H1 (cell line): Measurements from ENCODE around the gene RAB40B. TPM values are rescaled to one million over a fixed set of nuclear protein-coding genes. Genes with fewer than 3 reads are reported as not detected.

Experiments
- CTCF ChIA-PET: fragments of 300-600 bp; sonication (Branson Sonifier 250); formaldehyde crosslinking; loops from one replicate; lab custom pipeline; 2021; ENCODE audit not compliant: partially characterized antibody; lab: Charles Lee
- POLR2A ChIA-PET: fragments of 300-600 bp; sonication (Branson Sonifier 250); formaldehyde crosslinking; loops from one replicate; lab custom pipeline; 2021; ENCODE audit warnings: inconsistent platforms; ENCODE audit not compliant: partially characterized antibody; lab: Charles Lee
- DNase-seq, 2 experiments: peaks; one replicate each; pipeline versions ENCODE4 v3.0.0 to v3.0.0-alpha.2; 2010 to 2022; ENCODE audit warnings: low spot score in 2 of 2, low read depth in 1 of 2, mixed read lengths in 1 of 2
- FAIRE-seq: peaks from 2 replicates; lab custom pipeline; 2011; peaks lifted over from hg19 to GRCh38; lab: Jason Lieb, UNC
- H2AFZ ChIP-seq: 2 replicates; pipeline ENCODE4 v1.8.1; 2012; ENCODE audit warnings: low read length, inconsistent platforms
- H2AK5ac ChIP-seq: 2 replicates; pipeline ENCODE4 v1.6.1; 2013; ENCODE audit warnings: low read depth, low read length
- H2BK120ac ChIP-seq: replicated peaks from 2 replicates; pipeline ENCODE3; 2013; ENCODE audit warnings: low read depth, low read length, inconsistent platforms
- H2BK12ac ChIP-seq: 2 replicates; pipeline ENCODE4 v1.6.1; 2013; ENCODE audit warnings: low read depth, low read length
- H2BK15ac ChIP-seq: 2 replicates; pipeline ENCODE4 v1.6.1; 2013; ENCODE audit warnings: low read length
- H2BK20ac ChIP-seq: 2 replicates; pipeline ENCODE4 v1.6.1; 2013; ENCODE audit warnings: low read length
- H2BK5ac ChIP-seq: 2 replicates; pipeline ENCODE4 v1.6.1; 2013; ENCODE audit warnings: low read depth, low read length
- H3K14ac ChIP-seq: 2 replicates; pipeline ENCODE4 v1.6.1; 2013; ENCODE audit warnings: inconsistent platforms; ENCODE audit not compliant: insufficient read length
- H3K18ac ChIP-seq: 2 replicates; pipeline ENCODE4 v1.6.1; 2013; ENCODE audit warnings: low read length; ENCODE audit errors: extremely low read depth
- H3K23ac ChIP-seq: 2 replicates; pipeline ENCODE4 v1.6.1; 2013; ENCODE audit warnings: inconsistent platforms; ENCODE audit not compliant: insufficient read length
- H3K23me2 ChIP-seq: 2 replicates; pipeline ENCODE4 v1.6.1; 2013; ENCODE audit warnings: low read depth, low read length
- H3K27ac ChIP-seq: 2 replicates; pipeline ENCODE4 v1.6.1; 2011; ENCODE audit warnings: low read depth, low read length, inconsistent platforms
- H3K27me3 ChIP-seq, 4 experiments: replicated peaks in 1 of 4; 1 replicate in 1 of 4; 2 replicates in 3 of 4; pipeline versions ENCODE4 v1.6.1 to v1.8.1; 2011 to 2013; ENCODE audit warnings: low read length in 3 of 4, mild to moderate bottlenecking in 3 of 4, inconsistent platforms in 2 of 4, mixed read lengths in 2 of 4, moderate library complexity in 1 of 4; ENCODE audit not compliant: control insufficient read depth in 3 of 4, insufficient read depth in 3 of 4; ENCODE audit errors: extremely low read depth in 1 of 4
- H3K36me3 ChIP-seq, 4 experiments: 2 replicates each; pipeline versions ENCODE4 v1.6.1 to v1.8.1; 2011 to 2013; ENCODE audit warnings: mild to moderate bottlenecking in 4 of 4, low read length in 3 of 4, moderate library complexity in 2 of 4, control low read depth in 1 of 4, inconsistent platforms in 1 of 4; ENCODE audit not compliant: insufficient read depth in 4 of 4, control insufficient read depth in 2 of 4
- H3K4ac ChIP-seq: replicated peaks from 2 replicates; pipeline ENCODE3; 2013; ENCODE audit warnings: low read length, low read depth, mixed read lengths, inconsistent platforms; ENCODE audit not compliant: insufficient read length
- H3K4me1 ChIP-seq, 4 experiments: replicated peaks in 1 of 4; 1 replicate in 1 of 4; 2 replicates in 3 of 4; pipeline versions ENCODE4 v1.6.1 to v1.8.1; 2011 to 2013; ENCODE audit warnings: low read length in 3 of 4, inconsistent platforms in 2 of 4, mixed read lengths in 1 of 4; ENCODE audit not compliant: insufficient read depth in 4 of 4, control insufficient read depth in 3 of 4
- H3K4me2 ChIP-seq, 2 experiments: 2 replicates each; pipeline versions ENCODE4 v1.6.1 to v1.8.1; 2011 to 2013; ENCODE audit warnings: low read depth in 2 of 2, low read length in 2 of 2, control low read depth in 1 of 2, inconsistent platforms in 1 of 2, mild to moderate bottlenecking in 1 of 2; ENCODE audit not compliant: insufficient read depth in 1 of 2
- H3K4me3 ChIP-seq, 4 experiments: fragments of 200-600, 300-600 bp in 1 of 4; sonication (generic), shearing (Covaris generic), sonication (Bioruptor Twin) in 1 of 4; 2 replicates each; pipeline versions ENCODE4 v1.5.1 to v1.8.1; 2011 to 2016; ENCODE audit warnings: low read length in 4 of 4, low read depth in 3 of 4, control low read depth in 2 of 4, inconsistent platforms in 2 of 4, mild to moderate bottlenecking in 2 of 4, mixed read lengths in 1 of 4, moderate library complexity in 1 of 4; ENCODE audit not compliant: insufficient read depth in 2 of 4; ENCODE audit errors: extremely low read depth in 1 of 4
- H3K56ac ChIP-seq: replicated peaks from 2 replicates; pipeline ENCODE3; 2013; ENCODE audit warnings: low read depth, mild to moderate bottlenecking, mixed read lengths, low read length, inconsistent platforms; ENCODE audit not compliant: insufficient read length
- H3K79me1 ChIP-seq: 2 replicates; pipeline ENCODE4 v1.6.1; 2013; ENCODE audit warnings: low read depth, low read length, control low read depth
- H3K79me2 ChIP-seq, 2 experiments: 2 replicates each; pipeline versions ENCODE4 v1.6.1 to v1.8.1; 2012 to 2013; ENCODE audit warnings: low read length in 2 of 2, mild to moderate bottlenecking in 2 of 2, inconsistent platforms in 1 of 2; ENCODE audit not compliant: insufficient read depth in 2 of 2, control insufficient read depth in 1 of 2
- H3K9ac ChIP-seq, 4 experiments: replicated peaks in 1 of 4; 1 replicate in 1 of 4; 2 replicates in 3 of 4; pipeline versions ENCODE4 v1.6.1 to v1.8.1; 2011 to 2013; ENCODE audit warnings: low read depth in 3 of 4, low read length in 3 of 4, control low read depth in 2 of 4, mild to moderate bottlenecking in 2 of 4, moderate library complexity in 2 of 4, inconsistent platforms in 1 of 4; ENCODE audit errors: extremely low read depth in 1 of 4
- H3K9me3 ChIP-seq, 2 experiments: 2 replicates each; pipeline versions ENCODE4 v1.6.1 to v1.8.1; 2012 to 2013; ENCODE audit warnings: mild to moderate bottlenecking in 2 of 2, moderate library complexity in 2 of 2, control low read depth in 1 of 2, inconsistent platforms in 1 of 2, low read depth in 1 of 2, low read length in 1 of 2, mixed read lengths in 1 of 2; ENCODE audit not compliant: insufficient read depth in 2 of 2
- H4K20me1 ChIP-seq, 2 experiments: replicated peaks in 1 of 2; 2 replicates each; pipeline versions ENCODE3 to v1.8.1; 2011 to 2013; ENCODE audit warnings: inconsistent platforms in 2 of 2, low read length in 2 of 2, mild to moderate bottlenecking in 1 of 2; ENCODE audit not compliant: insufficient read depth in 2 of 2, control insufficient read depth in 1 of 2
- H4K5ac ChIP-seq: 2 replicates; pipeline ENCODE4 v1.6.1; 2013; ENCODE audit warnings: low read length, low read depth, mixed read lengths, inconsistent platforms; ENCODE audit not compliant: insufficient read length
- H4K8ac ChIP-seq: 2 replicates; pipeline ENCODE4 v1.8.0; 2013; ENCODE audit warnings: mild to moderate bottlenecking, moderate library complexity, low read length, inconsistent platforms; ENCODE audit not compliant: insufficient read depth; ENCODE audit errors: extremely low read depth
- H4K91ac ChIP-seq: replicated peaks from 2 replicates; pipeline ENCODE3; 2013; ENCODE audit warnings: low read length, mixed read lengths, inconsistent platforms; ENCODE audit not compliant: insufficient read length
- ASH2L ChIP-seq: fragments of 200-600, 300-600 bp; sonication (generic); IDR thresholded peaks from one replicate; pipeline ENCODE4 v1.7.1; 2017; ENCODE audit warnings: low read length
- ATF3 ChIP-seq: IDR thresholded peaks from 2 replicates; pipeline ENCODE4 v1.6.1; 2011; ENCODE audit warnings: low read depth, mild to moderate bottlenecking, low read length; ENCODE audit not compliant: insufficient read depth
- KDM1A ChIP-seq: fragments of 200-600, 300-600 bp; sonication (generic); IDR thresholded peaks from 2 replicates; pipeline ENCODE4 v1.7.1; 2016; ENCODE audit warnings: mild to moderate bottlenecking, low read length, borderline replicate concordance
- NRF1 ChIP-seq: IDR thresholded peaks from 2 replicates; pipeline ENCODE4 v1.6.1; 2011; ENCODE audit warnings: mild to moderate bottlenecking, low read depth, low read length, improper control_type of control experiment
- PHF8 ChIP-seq: fragments of 200-600 bp; sonication (generic); conservative IDR thresholded peaks from 2 replicates; pipeline ENCODE4 v1.7.1; 2012; ENCODE audit warnings: low read depth, mild to moderate bottlenecking, inconsistent platforms, low read length, moderate library complexity
- POLR2A ChIP-seq, 2 experiments: IDR thresholded peaks; 1 replicate in 1 of 2; 2 replicates in 1 of 2; pipeline ENCODE4 v1.6.1; 2011; ENCODE audit warnings: low read depth in 2 of 2, low read length in 2 of 2, mild to moderate bottlenecking in 2 of 2; ENCODE audit errors: control extremely low read depth in 1 of 2
- SIX5 ChIP-seq: IDR thresholded peaks from 2 replicates; pipeline ENCODE4 v1.6.1; 2011; ENCODE audit warnings: mild to moderate bottlenecking, low read depth, low read length
- SP2 ChIP-seq: IDR thresholded peaks from 2 replicates; pipeline ENCODE4 v1.6.1; 2012; ENCODE audit warnings: mild to moderate bottlenecking, low read length, inconsistent platforms
- TAF1 ChIP-seq: IDR thresholded peaks from 2 replicates; pipeline ENCODE4 v1.6.1; 2011; ENCODE audit warnings: mild to moderate bottlenecking, low read depth, low read length
- TAF7 ChIP-seq: optimal IDR thresholded peaks from 2 replicates; pipeline ENCODE3; 2011; ENCODE audit warnings: low read depth, mild to moderate bottlenecking, inconsistent platforms, low read length, moderate library complexity, borderline replicate concordance
- WGBS, 2 experiments: shearing (Covaris generic) in 1 of 2; methylation state at CpG; one replicate each; pipeline versions ENCODE4 v1.1.6 to v1.1.7; 2013 to 2015; ENCODE audit warnings: low lambda C conversion rate in 2 of 2, mixed read lengths in 2 of 2, inconsistent platforms in 1 of 2, low coverage in 1 of 2, missing lambda C conversion rate in 1 of 2; ENCODE audit not compliant: insufficient replicate concordance in 2 of 2, insufficient coverage in 1 of 2, insufficient read length in 1 of 2; ENCODE audit errors: extremely low coverage in 1 of 2, missing lambda C conversion rate in 1 of 2; 5-methylcytosine and 5-hydroxymethylcytosine counted together
- polyA plus RNA-seq, 7 experiments: library from polyadenylated mRNA; depleted of rRNA in 3 of 7; stranded (reverse) in 5 of 7; unstranded in 2 of 7; fragments of >200 nt in 5 of 7; fragments of 200-250 nt in 2 of 7; gene quantifications; 1 replicate in 5 of 7; 2 replicates in 1 of 7; 4 replicates in 1 of 7; pipeline versions ENCODE4 v1.2.1 to v1.2.3, GENCODE V29; 2011 to 2013; ENCODE audit warnings: missing spikeins in 2 of 7, mixed read lengths in 2 of 7
- total RNA-seq: library from RNA; stranded (reverse); fragmentation: NEBNext Ultra II Directional; extraction: Animal tissue kit (Norgen Biotek cat#: 25700); gene quantifications from 2 replicates; pipeline ENCODE4 v1.2.1, GENCODE V29; 2021

The RAB40B gene
- total and polyA plus RNA-seq, 2 of the 8 experiments (the other 6 are each of a cell fraction or from before 2014, with no cell fraction given): 3.1 to 4.6 TPM

- CTCF ChIA-PET: interaction anchor here (1.1 kb wide), 2 partner anchors 30 to 201 kb away, joined by 3 read pairs; no protein-coding TSS in a partner anchor
- Histone ChIP-seq H3K79me2 (no peaks in the 10 kb centered on the region), H3K14ac (no peak within 1 kb of the TSS), H3K18ac (peak within 1 kb of the TSS; percentile 60), H4K91ac (peak within 1 kb of the TSS; percentile 73), H3K4me3 (peak within 1 kb of the TSS; percentile 53 to 77 (median 66)), H4K20me1 (no peaks in the 10 kb centered on the region), H3K4me2 (peak within 1 kb of the TSS; percentile 68 to 72), H3K23ac (no peak within 1 kb of the TSS), H4K5ac (peak within 1 kb of the TSS; percentile 60), H3K9ac (peak within 1 kb of the TSS; percentile 54 to 77 (median 73)), H2BK120ac (no peak within 1 kb of the TSS), H3K27me3 (peaks cover 0 to 3% (median 0%) of the 10 kb centered on the region in 4 experiments; a peak in 2 of 7 replicates), H3K27ac (0 out of 2 replicates have a peak within 1 kb of the TSS, but pooled peaks have one; percentile 31), H3K36me3 (peaks cover 0 to 8% (median 2%) of the 10 kb centered on the region in 4 experiments; a peak in 4 of 8 replicates), H2AK5ac (no peak within 1 kb of the TSS), H3K79me1 (no peaks in the 10 kb centered on the region; the same call in 1 of the 2 replicates), H3K4me1 (peaks cover 0 to 2% (median under 1%) of the 10 kb centered on the region in 4 experiments; a peak in 2 of 7 replicates), H4K8ac (peak within 1 kb of the TSS; percentile 80), H2AFZ (peak within 1 kb of the TSS; percentile 21; the same call in 1 of the 2 replicates), H3K56ac (peak within 1 kb of the TSS; percentile 46), H3K4ac (no peak within 1 kb of the TSS), H3K23me2 (peaks cover 11% of the 10 kb centered on the region; the same call in 1 of the 2 replicates), H3K9me3 (peaks cover 2 to 5% of the 10 kb centered on the region in 2 experiments; a peak in 2 of 4 replicates), H2BK15ac (no peak within 1 kb of the TSS), H2BK5ac (no peak within 1 kb of the TSS; the same call in 1 of the 2 replicates), H2BK20ac (no peak within 1 kb of the TSS), H2BK12ac (0 out of 2 replicates have a peak within 1 kb of the TSS, but pooled peaks have one; percentile 17)
- FAIRE-seq (no peak), DNase-seq (peak in 1 of 2 experiments; percentile 85)
- 10% methylated on average over 68 of the region's 101 CpGs; no CpG with 5 or more reads in 1 of the 2 experiments for WGBS, 2 experiments
- POLR2A ChIA-PET: interaction anchor here (0.8 to 1.5 kb wide), 5 partner anchors 12 to 48 kb away, joined by 3 to 5 read pairs (median 3); partner anchors contain the start of gene FN3KRP
- TF ChIP-seq POLR2A (IDR thresholded peaks at IDR 0.05; ENCODE audit: control extremely low read depth in 1 of 2, low read depth in 2 of 2, low read length in 2 of 2) (peak in 1 of 2 experiments; percentile 74; a peak in 2 of 3 replicates), SIX5 (no peak), TAF1 (0 out of 2 replicates have a peak, but pooled peaks have one; percentile 41), TAF7 (peak; percentile 49), ASH2L (peak; percentile 70), SP2 (no peak), KDM1A (no peak; the same call in 1 of the 2 replicates), PHF8 (peak; percentile 88), NRF1 (0 out of 2 replicates have a peak, but pooled peaks have one; percentile 9), ATF3 (no peak)
These were observed 36.7 kb upstream of the RAB40B start, which contains the start of gene FN3K for GRCh38 chr17:82734987-82735866. Gene FN3K, plus strand, starts transcription at chr17:82735615. Its CDS starts 22 bp downstream, at chr17:82735637.
